KOPT-K1 (cell line): ENCODE results near the gene TAGAP.
"Not testable (repeated sequence)": the region's sequence is repeated elsewhere in the genome, so short reads cannot be mapped to it uniquely, and the experiment has no call there.

Source experiments
- H3K27ac ChIP-seq: fragments of 200-600 bp; sonication (generic); 2 replicates; pipeline ENCODE4 v1.5.1; 2016; ENCODE audit warnings: antibody characterized with exemption, mild to moderate bottlenecking, low read depth, low read length; ENCODE audit not compliant: poor library complexity, severe bottlenecking
- H3K36me3 ChIP-seq: fragments of 200-600 bp; sonication (generic); 2 replicates; pipeline ENCODE4 v1.5.1; 2017; ENCODE audit warnings: antibody characterized with exemption, mild to moderate bottlenecking, low read length, moderate library complexity; ENCODE audit not compliant: insufficient read depth
- H3K9me3 ChIP-seq: fragments of 200-600 bp; sonication (generic); 2 replicates; pipeline ENCODE4 v1.5.1; 2017; ENCODE audit warnings: antibody characterized with exemption, low read length, mild to moderate bottlenecking; ENCODE audit not compliant: insufficient read depth, poor library complexity, severe bottlenecking

Gene TAGAP

DNA sequence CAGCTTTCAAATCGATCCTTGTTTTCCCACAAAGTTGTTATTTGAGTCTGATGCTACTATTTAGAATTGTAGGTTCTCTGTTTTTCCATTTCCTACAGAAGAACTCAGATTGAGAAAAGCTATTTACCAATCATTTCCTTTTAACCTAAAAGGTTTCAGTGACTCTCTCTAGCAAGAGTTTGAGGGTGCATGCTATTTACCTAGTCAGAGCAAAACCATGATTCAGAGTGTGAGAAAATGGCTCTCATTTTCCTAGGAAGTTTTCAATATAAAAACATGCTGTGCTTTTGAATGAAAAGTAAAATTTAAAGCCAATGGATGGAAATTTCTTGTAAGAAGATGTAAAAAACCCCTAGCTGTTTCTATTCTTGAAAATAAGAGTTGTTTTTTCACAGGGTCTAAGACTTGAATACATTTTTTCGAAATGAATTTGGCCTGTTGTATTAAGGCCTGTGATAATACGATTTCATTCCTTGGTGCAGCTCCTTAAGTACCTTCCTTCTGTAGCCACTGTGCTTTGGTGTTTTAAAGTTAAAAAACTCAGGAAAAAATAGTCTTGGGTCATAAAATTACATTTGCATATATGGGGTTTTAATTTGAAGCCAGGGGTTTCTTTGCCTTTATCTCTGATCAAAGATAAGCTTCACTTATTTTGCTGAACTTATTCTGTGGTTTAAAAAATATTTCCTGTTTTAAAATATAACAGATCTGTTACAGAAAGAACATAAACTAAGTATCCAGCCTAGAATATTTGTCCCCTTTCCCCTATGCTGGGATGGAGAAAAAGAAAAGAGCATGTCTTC, 26.8 kb downstream of the TAGAP start:
- Histone ChIP-seq H3K9me3 (peaks cover 3% of the 10 kb centered on the region), H3K36me3 (no peaks in the 10 kb centered on the region), H3K27ac (peak overlapping the region; percentile 50)

DNA sequence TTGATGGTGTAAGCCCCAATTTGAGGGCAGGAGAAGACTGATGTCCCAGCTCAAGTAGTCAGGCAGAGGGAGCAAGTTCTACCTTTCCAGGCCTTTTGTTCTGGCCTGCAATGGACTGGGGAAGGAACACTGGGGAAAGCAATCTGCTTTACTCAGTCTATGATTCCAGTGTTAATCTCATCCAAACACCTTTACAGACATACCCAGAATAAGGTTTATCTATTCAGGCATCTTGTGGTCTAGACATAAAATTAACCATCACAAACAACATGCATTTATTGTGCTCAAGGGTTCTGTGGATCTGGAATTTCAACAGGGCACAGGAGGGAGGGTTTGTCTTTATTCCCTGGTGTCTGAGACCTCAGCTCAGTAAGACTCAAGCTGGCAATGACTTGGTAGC, 30.4 kb downstream of the TAGAP start:
- Histone ChIP-seq H3K36me3 (no peaks in the 10 kb centered on the region), H3K9me3 (peaks cover 3% of the 10 kb centered on the region), H3K27ac (no peak overlapping the region)

DNA sequence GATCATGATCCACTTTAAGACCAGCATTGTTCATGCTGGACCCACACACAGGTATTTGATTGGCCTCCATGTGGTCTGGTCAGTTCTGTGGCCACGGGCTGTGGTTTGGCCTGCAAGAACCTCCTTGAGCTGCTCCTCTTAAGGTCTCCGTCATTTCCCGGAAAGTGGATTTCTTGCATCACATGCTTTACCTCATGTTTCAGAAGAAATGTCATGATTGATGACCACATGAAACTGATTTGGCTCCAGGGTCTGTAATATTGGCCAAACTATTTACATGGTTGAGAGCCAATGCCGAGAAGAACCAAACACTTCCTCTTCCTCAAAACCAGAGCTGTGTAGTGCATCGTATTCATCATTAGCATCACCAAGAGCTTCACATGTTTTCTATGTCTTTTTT, 31.6 kb downstream of the TAGAP start:
- Histone ChIP-seq H3K36me3 (no peaks in the 10 kb centered on the region), H3K9me3 (peaks cover 3% of the 10 kb centered on the region), H3K27ac (no peak overlapping the region)

DNA sequence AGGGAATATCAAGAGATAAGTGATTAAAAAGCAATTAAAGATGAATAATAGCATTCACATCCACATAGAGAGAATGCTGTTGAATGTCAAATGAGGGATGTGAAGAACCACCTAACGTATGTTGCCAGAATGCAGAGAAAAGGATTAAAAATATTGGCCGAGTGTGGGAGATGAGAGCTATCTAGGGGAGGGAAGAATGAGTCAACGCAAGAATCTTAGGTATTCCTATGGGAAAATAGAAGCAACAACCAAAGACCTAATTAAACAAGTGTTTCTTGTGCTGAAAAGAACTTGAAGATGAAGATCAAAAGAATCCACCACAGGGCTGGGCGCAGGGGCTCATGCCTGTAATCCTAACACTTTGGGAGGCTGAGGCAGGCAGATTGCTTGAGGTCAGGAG, 32.6 kb downstream of the TAGAP start:
- Histone ChIP-seq H3K27ac (no peak overlapping the region), H3K9me3 (peaks cover 3% of the 10 kb centered on the region)

DNA sequence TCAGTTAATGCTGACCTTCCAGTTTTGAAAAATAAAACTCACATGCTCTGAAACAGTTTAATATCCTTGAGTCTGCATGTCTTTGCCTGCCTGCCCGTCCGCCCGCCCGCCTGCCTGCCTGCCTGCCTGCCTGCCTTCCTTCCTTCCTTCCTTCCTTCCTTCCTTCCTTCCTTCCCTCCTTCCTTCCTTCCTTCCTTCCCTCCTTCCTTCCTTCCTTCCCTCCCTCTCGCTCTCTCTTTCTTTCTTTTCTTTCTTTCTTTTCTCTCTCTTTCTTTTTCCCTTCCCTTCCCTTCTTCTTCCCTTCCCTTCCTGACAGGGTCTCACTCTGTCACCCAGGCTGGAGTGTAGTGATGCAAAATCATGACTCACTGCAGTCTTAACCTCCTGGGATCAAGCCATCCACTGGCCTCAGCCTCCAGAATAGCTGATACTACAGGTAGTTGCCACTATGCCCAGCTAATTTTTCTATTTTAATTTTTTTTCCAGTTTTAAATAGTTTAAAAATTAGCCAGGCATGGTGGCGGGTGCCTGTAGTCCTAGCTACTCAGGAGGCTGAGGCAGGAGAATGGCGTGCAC, 34.7 kb downstream of the TAGAP start:
- not testable (repeated sequence) for H3K27ac ChIP-seq, H3K36me3 ChIP-seq, H3K9me3 ChIP-seq

More for the DNA sequence above, 32.6 kb downstream of the TAGAP start:
- no peaks in the 10 kb centered on the region for H3K36me3 ChIP-seq

DNA sequence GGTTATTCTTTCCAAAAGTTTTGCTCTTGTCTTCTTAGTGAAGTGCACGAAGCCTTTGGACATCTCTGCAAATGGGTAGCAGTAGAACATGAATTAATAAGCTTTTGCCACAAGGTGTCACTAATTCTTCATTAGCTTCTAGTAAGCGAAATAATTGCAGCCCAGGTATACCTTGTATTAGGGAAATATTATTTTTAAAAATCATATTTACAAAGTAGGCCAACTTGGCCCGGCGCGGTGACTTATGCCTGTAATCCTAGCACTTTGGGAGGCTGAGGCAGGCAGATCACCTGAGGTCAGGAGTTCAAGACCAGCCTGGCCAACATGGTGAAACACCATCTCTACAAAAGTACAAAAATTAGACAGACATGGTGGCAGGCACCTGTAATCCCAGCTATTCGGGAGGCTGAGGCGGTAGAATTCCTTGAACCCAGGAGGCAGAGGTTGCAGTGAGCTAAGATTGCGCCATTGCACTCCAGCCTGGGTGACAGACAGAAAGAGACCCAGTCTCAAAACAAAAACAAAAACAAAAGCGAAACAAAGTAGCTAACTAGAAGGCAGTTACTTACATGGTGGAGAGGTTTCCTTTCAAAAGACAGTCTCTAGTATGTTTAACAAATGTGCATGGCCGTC, 36.0 kb downstream of the TAGAP start:
- peak overlapping the region; percentile 65 for H3K27ac ChIP-seq
- no peaks in the 10 kb centered on the region for H3K36me3 ChIP-seq
- no peaks in the 10 kb centered on the region for H3K9me3 ChIP-seq

DNA sequence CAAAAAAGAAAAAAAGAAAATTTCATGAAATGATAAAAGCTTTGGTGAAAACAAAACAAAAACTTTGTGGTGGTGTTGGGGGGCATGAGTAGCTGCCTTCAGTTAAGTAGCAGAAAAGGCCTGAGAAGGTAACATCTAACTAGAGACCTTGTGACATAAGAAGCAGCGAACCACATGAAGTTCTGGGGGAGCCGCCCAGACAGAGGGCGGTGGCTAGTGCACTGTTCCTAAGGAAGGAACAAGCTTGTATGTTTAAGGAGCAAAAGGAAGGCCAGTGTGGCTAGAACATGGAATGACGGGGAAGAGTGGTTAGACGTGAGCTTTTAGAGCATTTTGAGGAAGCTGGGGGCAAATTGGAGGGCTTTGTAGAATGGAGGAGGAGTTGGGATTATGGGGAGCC, 37.3 kb downstream of the TAGAP start:
- no peak overlapping the region for H3K27ac ChIP-seq
- H3K9me3 ChIP-seq = no peaks in the 10 kb centered on the region
- no peaks in the 10 kb centered on the region for H3K36me3 ChIP-seq

DNA sequence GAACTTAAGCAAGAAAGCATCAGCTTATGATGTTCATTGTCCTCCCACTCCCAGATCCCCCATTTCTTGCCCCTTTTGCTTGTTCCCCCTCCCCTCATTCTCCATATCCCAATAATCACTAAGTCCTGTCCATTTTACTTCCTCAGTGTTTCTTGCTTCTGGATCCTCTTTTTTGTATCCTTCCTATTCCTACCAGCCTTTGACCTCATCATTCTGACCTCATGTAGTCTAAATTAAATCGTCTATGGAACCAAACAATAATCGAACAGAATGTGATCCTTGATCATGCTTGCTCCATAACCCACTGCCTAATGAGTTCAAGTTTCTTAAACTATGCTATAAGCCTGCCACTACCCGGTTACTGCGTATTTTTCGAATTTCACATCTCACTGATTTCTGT, 39.4 kb downstream of the TAGAP start:
- no peaks in the 10 kb centered on the region for H3K36me3 ChIP-seq
- no peaks in the 10 kb centered on the region for H3K9me3 ChIP-seq
- no peak overlapping the region for H3K27ac ChIP-seq

DNA sequence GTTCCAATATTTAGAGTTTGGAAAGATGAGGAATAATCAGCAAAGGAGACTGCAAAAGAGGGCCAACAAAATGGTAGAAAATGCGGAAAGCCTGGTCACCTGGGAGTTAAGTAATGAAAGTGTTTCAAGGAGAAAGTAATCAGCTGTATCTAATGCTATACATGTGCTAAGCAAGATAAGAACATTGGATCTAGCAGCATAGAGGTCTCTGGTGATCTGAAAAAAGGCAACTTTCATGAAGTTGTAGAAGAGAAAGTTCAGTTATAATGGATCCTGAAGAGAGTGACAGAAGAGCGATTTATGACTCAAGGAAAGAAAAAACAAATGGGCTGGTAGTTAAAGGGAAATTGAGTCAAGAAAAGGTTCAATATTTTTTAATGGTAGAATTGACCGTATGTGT, 40.2 kb downstream of the TAGAP start:
- Histone ChIP-seq H3K36me3 (no peaks in the 10 kb centered on the region), H3K9me3 (no peaks in the 10 kb centered on the region), H3K27ac (no peak overlapping the region)

DNA sequence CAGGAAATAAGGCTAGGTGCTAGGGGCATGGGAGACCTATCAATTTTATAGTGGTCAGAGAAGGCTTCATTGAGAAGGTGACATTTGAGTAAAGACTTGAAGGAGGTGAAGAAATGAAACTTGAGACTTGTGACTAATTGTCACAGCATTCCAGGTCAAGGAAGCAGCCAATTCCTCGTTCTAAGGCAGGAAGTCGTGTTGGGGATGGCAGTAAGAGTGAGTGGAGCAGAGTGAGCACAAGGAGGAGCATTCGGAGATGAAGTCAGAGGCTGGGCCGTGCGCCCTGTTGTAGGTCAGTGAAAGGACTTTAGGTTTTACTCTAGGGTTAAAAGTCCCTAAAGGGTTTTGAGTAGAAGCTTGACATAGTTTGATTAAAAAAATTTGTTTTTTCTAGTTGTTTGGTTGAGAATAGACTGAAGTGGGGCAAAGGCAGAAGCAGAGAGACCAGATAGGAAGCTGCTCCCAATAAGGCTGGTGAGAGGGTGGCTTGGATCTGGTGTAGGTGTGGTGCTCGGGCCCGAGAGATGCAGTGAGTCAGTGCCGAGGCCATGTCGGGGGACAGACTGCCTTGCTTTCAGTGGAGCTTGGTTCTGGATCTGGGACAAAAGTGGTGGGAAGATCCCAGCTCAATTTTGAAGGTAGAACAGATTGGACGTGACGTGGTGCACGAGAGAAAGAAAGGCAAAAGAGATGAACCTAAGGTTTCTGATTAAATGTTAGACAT, 42.2 kb downstream of the TAGAP start:
- Histone ChIP-seq H3K27ac (no peak overlapping the region), H3K9me3 (no peaks in the 10 kb centered on the region), H3K36me3 (no peaks in the 10 kb centered on the region)

DNA sequence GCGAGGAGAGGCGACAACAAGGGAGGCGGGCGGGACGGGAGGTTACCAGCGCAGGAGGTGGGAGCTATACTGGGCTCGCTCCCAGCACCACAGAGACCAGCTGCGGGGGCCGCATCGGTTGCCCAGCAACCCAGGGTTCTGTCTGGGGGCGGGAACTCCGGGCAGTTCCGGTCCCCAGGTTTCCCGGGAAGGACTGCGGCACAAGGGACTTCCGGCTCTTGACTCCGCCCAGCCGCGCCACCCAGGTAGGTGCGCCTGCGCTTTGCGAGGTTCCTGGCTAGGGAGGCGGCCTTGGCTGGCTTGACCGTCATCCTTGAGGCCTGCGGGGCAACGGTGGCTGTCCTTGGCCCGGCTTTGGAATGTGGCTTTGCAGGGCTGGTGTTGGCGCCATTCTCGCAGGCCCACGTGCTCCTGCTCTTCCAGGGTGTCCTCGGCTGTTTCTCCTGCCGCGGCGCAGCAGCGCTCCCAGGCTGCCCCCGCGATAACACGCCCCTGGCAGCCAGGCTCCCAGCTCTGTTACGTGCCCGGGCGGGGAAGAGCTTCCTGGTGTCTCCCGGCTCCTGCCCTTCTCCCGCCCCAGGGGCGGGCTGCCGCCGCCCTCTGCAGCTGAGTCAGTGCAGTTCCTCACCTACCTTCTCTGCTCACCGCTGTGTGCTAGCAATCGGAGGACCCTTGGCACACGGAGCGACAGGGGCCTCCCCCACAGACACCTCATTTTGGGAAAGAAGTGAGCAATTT, 45.0 kb downstream of the TAGAP start, which contains the start of gene RSPH3:
Gene RSPH3 (minus strand): TSS at position 537 of the 738 bp plus-strand sequence. CDS start 652 bp downstream, outside the sequence.
- Histone ChIP-seq H3K9me3 (no peaks in the 10 kb centered on the region), H3K36me3 (no peaks in the 10 kb centered on the region), H3K27ac (peak within 1 kb of the TSS; percentile 80)

DNA sequence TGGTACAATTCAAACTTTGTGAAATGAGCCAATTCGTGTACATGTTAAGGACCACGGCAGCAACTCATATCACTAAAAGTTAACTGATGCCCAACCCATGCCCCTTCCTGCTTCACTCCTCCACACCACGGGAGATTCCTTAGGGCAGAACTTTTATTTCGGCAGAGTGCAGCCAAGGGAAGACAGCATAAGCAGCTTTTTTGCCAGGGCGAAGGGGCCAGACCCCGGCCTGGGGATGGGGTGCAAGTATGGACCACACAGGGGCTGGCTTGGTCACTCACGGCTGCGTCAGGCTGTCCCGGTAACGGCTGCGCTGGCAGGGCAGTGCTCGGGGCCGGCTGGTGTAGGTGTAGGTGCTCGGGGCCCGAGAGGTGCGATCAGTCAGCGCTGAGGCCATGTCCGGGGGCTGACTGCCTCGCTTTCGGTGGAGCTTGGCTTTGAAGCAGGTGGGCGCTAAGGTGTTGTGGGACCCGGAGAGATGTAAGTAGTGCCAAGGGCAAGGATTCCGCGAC, 45.6 kb downstream of the TAGAP start:
- no peaks in the 10 kb centered on the region for H3K36me3 ChIP-seq
- H3K27ac ChIP-seq = peak overlapping the region; percentile 80
- H3K9me3 ChIP-seq = no peaks in the 10 kb centered on the region

DNA sequence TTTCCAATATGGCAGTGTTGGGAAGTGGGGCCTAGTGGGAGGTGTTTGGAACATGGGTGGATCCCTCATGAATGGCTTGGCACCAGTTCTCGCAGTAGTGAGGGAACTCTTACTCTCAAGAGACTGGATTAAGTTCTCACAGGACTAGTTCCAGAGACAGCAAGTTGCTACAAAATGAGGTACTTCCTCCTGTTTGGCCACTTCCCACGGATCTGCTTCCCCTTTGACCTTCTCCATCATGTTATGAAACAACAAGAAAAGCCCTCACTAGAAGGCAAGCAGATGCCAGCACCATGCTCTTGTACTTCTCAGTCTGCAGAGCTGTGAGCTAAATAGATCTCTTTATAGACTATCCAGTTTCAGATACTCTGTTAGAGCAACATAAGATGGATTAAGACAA, 47.9 kb downstream of the TAGAP start:
- Histone ChIP-seq H3K27ac (no peak overlapping the region), H3K36me3 (no peaks in the 10 kb centered on the region), H3K9me3 (no peaks in the 10 kb centered on the region)

DNA sequence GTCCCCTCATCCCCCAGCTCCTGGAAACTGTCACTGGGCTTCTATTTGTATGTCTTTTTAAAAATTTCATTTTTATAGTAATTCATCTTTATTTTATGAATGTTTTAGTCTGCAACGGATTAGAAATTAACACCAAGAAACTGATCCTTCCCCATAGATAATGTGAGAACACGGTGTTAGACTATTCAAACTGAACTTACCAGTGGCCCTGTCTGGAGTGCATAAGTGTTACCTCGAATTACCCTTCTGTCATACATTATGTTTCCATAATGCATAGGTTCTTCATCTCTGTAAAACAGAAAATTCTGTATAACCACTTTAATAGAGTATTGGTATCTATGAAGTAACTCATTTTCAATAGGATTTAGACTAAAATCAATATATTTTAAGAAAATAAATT, 51.2 kb downstream of the TAGAP start:
- Histone ChIP-seq H3K36me3 (no peaks in the 10 kb centered on the region), H3K27ac (no peak overlapping the region)

More for the DNA sequence above, 51.2 kb downstream of the TAGAP start:
- peaks cover 2% of the 10 kb centered on the region for H3K9me3 ChIP-seq
